Tibial artery (tissue), 4 donors: ENCODE results near the gene NPC2.

ENCODE experiments used
- DNase-seq, 2 donors: peaks; one replicate each; pipeline ENCODE4 v3.0.0-alpha.2; 2019
- H3K27ac ChIP-seq, 2 donors: fragments of 200-600 bp; sonication (generic) in 1 of 2; 1 replicate in 1 of 2; 2 replicates in 1 of 2; pipeline ENCODE4 v1.5.1; 2018 to 2019; ENCODE audit warnings: mild to moderate bottlenecking in 1 of 2
- H3K27me3 ChIP-seq, 2 donors: fragments of 200-600 bp; sonication (generic) in 1 of 2; one replicate each; pipeline versions ENCODE4 v1.5.1 to v1.6.0; 2016 to 2019
- H3K36me3 ChIP-seq, 3 donors: fragments of 200-600 bp; sonication (generic) in 2 of 3; one replicate each; pipeline ENCODE4 v1.5.1; 2016 to 2019; ENCODE audit warnings: mild to moderate bottlenecking in 2 of 3
- H3K4me1 ChIP-seq, 4 donors: fragments of 200-600 bp; sonication (generic) in 2 of 4; 1 replicate in 3 of 4; 2 replicates in 1 of 4; pipeline ENCODE4 v1.5.1; 2016 to 2019
- H3K4me3 ChIP-seq, 2 donors: fragments of 200-600 bp; sonication (generic) in 1 of 2; 1 replicate in 1 of 2; 2 replicates in 1 of 2; pipeline ENCODE4 v1.5.1; 2018 to 2019; ENCODE audit warnings: mild to moderate bottlenecking in 2 of 2
- H3K9me3 ChIP-seq, 3 donors: fragments of 200-600 bp; sonication (generic) in 1 of 3; one replicate each; pipeline ENCODE4 v1.5.1; 2016 to 2019
- CTCF ChIP-seq, 2 experiments: fragments of 200-600 bp in 1 of 2; fragments of 450-650 bp in 1 of 2; IDR thresholded peaks; one replicate each; pipeline ENCODE4 v1.5.1; 2017 to 2019; ENCODE audit warnings: antibody characterized with exemption in 2 of 2, mild to moderate bottlenecking in 1 of 2, moderate library complexity in 1 of 2
- intact Hi-C: fragments of 100-400 bp; cut with DNase I; formaldehyde crosslinking; loops from one replicate; pipeline ENCODE4 v1.15.0; 2023; ENCODE audit warnings: low total_unique reads

Gene NPC2

GRCh38 chr14:74482571-74482970 is 10.5 kb downstream of the NPC2 start:
- intact Hi-C loops, result loop anchor here (5.0 kb wide), 1 partner anchor 120 kb away; no protein-coding TSS in a partner anchor
- H3K36me3 ChIP-seq, result peaks cover 35 to 85% (median 70%) of the 10 kb centered on the region in 3 donors
- TF ChIP-seq CTCF (IDR thresholded peaks at IDR 0.05), result no peak
- H3K9me3 ChIP-seq, result no peaks in the 10 kb centered on the region
- H3K27ac ChIP-seq, result no peak overlapping the region
- no peaks in the 10 kb centered on the region for H3K27me3 ChIP-seq
- H3K4me3 ChIP-seq, result no peak overlapping the region
- H3K4me1 ChIP-seq, result peaks cover 0 to 10% (median 0%) of the 10 kb centered on the region in 4 donors
- DNase-seq, result no peak

GRCh38 chr14:74480046-74480445 is 13.1 kb downstream of the NPC2 start:
- Histone ChIP-seq H3K36me3 (peaks cover 29 to 91% (median 61%) of the 10 kb centered on the region in 3 donors), H3K27ac (no peak overlapping the region), H3K27me3 (no peaks in the 10 kb centered on the region), H3K4me1 (peaks cover 0 to 7% (median 0%) of the 10 kb centered on the region in 4 donors), H3K9me3 (no peaks in the 10 kb centered on the region), H3K4me3 (no peak overlapping the region)
- intact Hi-C loops, result loop anchor here (5.0 kb wide), 1 partner anchor 118 kb away; no protein-coding TSS in a partner anchor
- DNase-seq, result no peak
- TF ChIP-seq CTCF (IDR thresholded peaks at IDR 0.05), result no peak

GRCh38 chr14:74478996-74479635 is 14.0 kb downstream of the NPC2 start:
- Histone ChIP-seq H3K4me1 (peaks cover 0 to 7% (median 0%) of the 10 kb centered on the region in 4 donors), H3K36me3 (peaks cover 26 to 91% (median 60%) of the 10 kb centered on the region in 3 donors), H3K4me3 (no peak overlapping the region), H3K9me3 (no peaks in the 10 kb centered on the region), H3K27ac (no peak overlapping the region), H3K27me3 (no peaks in the 10 kb centered on the region)
- intact Hi-C loops, result no loop called here
- DNase-seq, result no peak
- peak; percentile 59 to 60 for TF ChIP-seq CTCF (IDR thresholded peaks at IDR 0.05)

GRCh38 chr14:74476607-74477006 is 16.5 kb downstream of the NPC2 start:
- Histone ChIP-seq H3K9me3 (no peaks in the 10 kb centered on the region), H3K36me3 (peaks cover 21 to 87% (median 46%) of the 10 kb centered on the region in 3 donors), H3K27me3 (no peaks in the 10 kb centered on the region), H3K27ac (peak overlapping the region; percentile 15 to 42), H3K4me1 (peaks cover 0 to 7% (median 0%) of the 10 kb centered on the region in 4 donors), H3K4me3 (no peak overlapping the region)
- no peak for TF ChIP-seq CTCF (IDR thresholded peaks at IDR 0.05)
- intact Hi-C loops, result no loop called here
- DNase-seq, result no peak

GRCh38 chr14:74476107-74476506 is 17.0 kb downstream of the NPC2 start:
- intact Hi-C loops, result no loop called here
- H3K27ac ChIP-seq, result peak overlapping the region; percentile 15 to 42

More at GRCh38 chr14:74476107-74476506, 17.0 kb downstream of the NPC2 start:
- H3K4me1 ChIP-seq, result peaks cover 0 to 9% (median 2%) of the 10 kb centered on the region in 4 donors
- no peaks in the 10 kb centered on the region for H3K9me3 ChIP-seq
- peaks cover 19 to 86% (median 45%) of the 10 kb centered on the region in 3 donors for H3K36me3 ChIP-seq
- H3K4me3 ChIP-seq, result no peak overlapping the region
- no peaks in the 10 kb centered on the region for H3K27me3 ChIP-seq
- no peak for DNase-seq
- no peak for TF ChIP-seq CTCF (IDR thresholded peaks at IDR 0.05)
